Adrenal gland (tissue), 5 donors: ENCODE data around the gene SHTN1.

Source experiments
- POLR2A ChIP-seq, 2 donors: fragments of 450-650 bp; IDR thresholded peaks; one replicate each; pipeline ENCODE4 v1.6.1; 2017; ENCODE audit warnings: antibody characterized with exemption in 2 of 2, mild to moderate bottlenecking in 2 of 2, moderate library complexity in 1 of 2
- TF ChIP-seq, protein P1 (sequence below), 6 experiments: fragments of 450-650 bp in 4 of 6; fragments of 200-600 bp in 2 of 6; sonication (generic) in 1 of 6; IDR thresholded peaks; 1 replicate in 5 of 6; 2 replicates in 1 of 6; pipeline versions ENCODE4 v1.5.1 to v1.8.0; 2016 to 2021; ENCODE audit warnings: antibody characterized with exemption in 6 of 6, mild to moderate bottlenecking in 2 of 6, moderate library complexity in 1 of 6
- donor health status: DM: no; HTN: no; CAD: no.

DNA sequence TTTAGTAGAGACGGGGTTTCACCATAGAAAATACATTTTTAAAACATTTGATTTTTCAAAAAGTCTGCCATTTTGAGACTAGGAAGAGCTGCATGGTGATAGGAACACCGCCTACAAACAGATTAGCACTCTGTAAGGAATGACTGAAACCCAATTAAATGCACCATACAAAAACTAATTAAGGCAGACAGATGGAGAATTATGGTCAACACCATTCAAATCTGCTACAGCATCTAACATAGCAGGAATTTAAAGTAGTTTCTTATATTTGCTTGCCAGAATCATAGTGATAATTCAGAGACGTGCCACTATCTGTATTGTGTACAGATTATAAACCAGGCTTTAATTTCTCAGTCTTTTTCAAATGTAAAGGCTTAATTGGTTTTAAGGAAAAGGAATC is 87.5 kb downstream of the SHTN1 start:
- TF ChIP-seq, protein P1, sequence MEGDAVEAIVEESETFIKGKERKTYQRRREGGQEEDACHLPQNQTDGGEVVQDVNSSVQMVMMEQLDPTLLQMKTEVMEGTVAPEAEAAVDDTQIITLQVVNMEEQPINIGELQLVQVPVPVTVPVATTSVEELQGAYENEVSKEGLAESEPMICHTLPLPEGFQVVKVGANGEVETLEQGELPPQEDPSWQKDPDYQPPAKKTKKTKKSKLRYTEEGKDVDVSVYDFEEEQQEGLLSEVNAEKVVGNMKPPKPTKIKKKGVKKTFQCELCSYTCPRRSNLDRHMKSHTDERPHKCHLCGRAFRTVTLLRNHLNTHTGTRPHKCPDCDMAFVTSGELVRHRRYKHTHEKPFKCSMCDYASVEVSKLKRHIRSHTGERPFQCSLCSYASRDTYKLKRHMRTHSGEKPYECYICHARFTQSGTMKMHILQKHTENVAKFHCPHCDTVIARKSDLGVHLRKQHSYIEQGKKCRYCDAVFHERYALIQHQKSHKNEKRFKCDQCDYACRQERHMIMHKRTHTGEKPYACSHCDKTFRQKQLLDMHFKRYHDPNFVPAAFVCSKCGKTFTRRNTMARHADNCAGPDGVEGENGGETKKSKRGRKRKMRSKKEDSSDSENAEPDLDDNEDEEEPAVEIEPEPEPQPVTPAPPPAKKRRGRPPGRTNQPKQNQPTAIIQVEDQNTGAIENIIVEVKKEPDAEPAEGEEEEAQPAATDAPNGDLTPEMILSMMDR (IDR thresholded peaks at IDR 0.05): no peak
- TF ChIP-seq POLR2A (IDR thresholded peaks at IDR 0.05): no peak
